Measurements from ENCODE around the gene PHLDB1. TPM values are rescaled to one million over a fixed set of nuclear protein-coding genes. Genes with fewer than 3 reads are reported as not detected.
A peak's percentile ranks its signal among the peaks of the same experiment; 100 is the strongest.

PHLDB1 gene
- total RNA-seq, 1 donor from 2014 or later: 97.7 TPM

- ATAC-seq: peak; percentile 1
- intact Hi-C loops (cut with micrococcal nuclease): no loop called here
- DNase-seq: peak; percentile 20
Measured at GRCh38 chr11:118633979-118634378, 26.6 kb downstream of the PHLDB1 start.

GRCh38 chr11:118634431-118635236 lies 27.2 kb downstream of the PHLDB1 start:
- ATAC-seq: peak; percentile 86
- DNase-seq: peak; percentile 91

GRCh38 chr11:118635237-118635591 lies 27.8 kb downstream of the PHLDB1 start:
- ATAC-seq (peak; percentile 17), DNase-seq (peak; percentile 38)
- intact Hi-C loops (cut with micrococcal nuclease): no loop called here

More at GRCh38 chr11:118634431-118635236, 27.2 kb downstream of the PHLDB1 start:
- intact Hi-C loops (cut with micrococcal nuclease): no loop called here

GRCh38 chr11:118635642-118636041 lies 28.2 kb downstream of the PHLDB1 start:
- no peak for ATAC-seq

GRCh38 chr11:118636569-118637290 lies 29.3 kb downstream of the PHLDB1 start:
- DNase-seq (peak; percentile 21), ATAC-seq (no peak)
- intact Hi-C loops (cut with micrococcal nuclease): no loop called here

More at GRCh38 chr11:118635642-118636041, 28.2 kb downstream of the PHLDB1 start:
- intact Hi-C loops (cut with micrococcal nuclease): no loop called here
- DNase-seq: peak; percentile 32

GRCh38 chr11:118638726-118639125 lies 31.3 kb downstream of the PHLDB1 start:
- ATAC-seq (no peak), DNase-seq (no peak)
- intact Hi-C loops (cut with micrococcal nuclease): no loop called here

- no peak for DNase-seq
- ATAC-seq: peak; percentile 57
- intact Hi-C loops (cut with micrococcal nuclease): no loop called here
Measured at GRCh38 chr11:118639899-118640298, 32.5 kb downstream of the PHLDB1 start.

GRCh38 chr11:118640332-118641154 lies 33.1 kb downstream of the PHLDB1 start:
- no peak for ATAC-seq
- intact Hi-C loops (cut with micrococcal nuclease): no loop called here
- DNase-seq: no peak

GRCh38 chr11:118641397-118642019 lies 34.1 kb downstream of the PHLDB1 start:
- ATAC-seq: no peak
- DNase-seq: no peak
- intact Hi-C loops (cut with micrococcal nuclease): no loop called here

GRCh38 chr11:118643142-118643994 lies 36.0 kb downstream of the PHLDB1 start:
- ATAC-seq (peak; percentile 64), DNase-seq (peak; percentile 77)
- intact Hi-C loops (cut with micrococcal nuclease): no loop called here

- ATAC-seq (no peak), DNase-seq (peak; percentile 18)
- intact Hi-C loops (cut with micrococcal nuclease): no loop called here
Measured at GRCh38 chr11:118643995-118644345, 36.6 kb downstream of the PHLDB1 start.

GRCh38 chr11:118644496-118644895 lies 37.1 kb downstream of the PHLDB1 start:
- peak; percentile 25 for DNase-seq
- intact Hi-C loops (cut with micrococcal nuclease): no loop called here
- no peak for ATAC-seq

- DNase-seq (peak; percentile 33), ATAC-seq (no peak)
Measured at GRCh38 chr11:118645066-118645715, 37.8 kb downstream of the PHLDB1 start.

GRCh38 chr11:118646393-118646792 lies 39.0 kb downstream of the PHLDB1 start:
- ATAC-seq: no peak
- intact Hi-C loops (cut with micrococcal nuclease): no loop called here
- peak; percentile 17 for DNase-seq

More at GRCh38 chr11:118645066-118645715, 37.8 kb downstream of the PHLDB1 start:
- intact Hi-C loops (cut with micrococcal nuclease): no loop called here

GRCh38 chr11:118648291-118648690 lies 40.9 kb downstream of the PHLDB1 start:
- intact Hi-C loops (cut with micrococcal nuclease): no loop called here
- DNase-seq: peak; percentile 23
- no peak for ATAC-seq

- intact Hi-C loops (cut with micrococcal nuclease): loop anchor here (10.0 kb wide), 1 partner anchor 55 kb away; no protein-coding TSS in a partner anchor
- DNase-seq (no peak), ATAC-seq (no peak)
Measured at GRCh38 chr11:118649941-118650340, 42.5 kb downstream of the PHLDB1 start.

- intact Hi-C loops (cut with micrococcal nuclease): loop anchor here (10.0 kb wide), 1 partner anchor 56 kb away; no protein-coding TSS in a partner anchor
- DNase-seq (peak; percentile 2), ATAC-seq (no peak)
Measured at GRCh38 chr11:118650366-118650765, 43.0 kb downstream of the PHLDB1 start.

- intact Hi-C loops (cut with micrococcal nuclease): loop anchor here (10.0 kb wide), 1 partner anchor 57 kb away; no protein-coding TSS in a partner anchor
- ATAC-seq (no peak), DNase-seq (no peak)
Measured at GRCh38 chr11:118651820-118652219, 44.4 kb downstream of the PHLDB1 start.

Measured in left ventricle myocardium superior (tissue), 1 donor.